Smooth muscle cell of the coronary artery (primary cell): ENCODE results near the gene CHIA. TPM values are rescaled to one million over a fixed set of nuclear protein-coding genes. Genes with fewer than 3 reads are reported as not detected.

Source experiments
- total RNA-seq: library from RNA; depleted of rRNA; stranded (reverse); fragments of >200 nt; gene quantifications from 2 replicates; pipeline ENCODE4 v1.2.3, GENCODE V29; 2014; ENCODE audit warnings: low replicate concordance

CHIA gene
- total RNA-seq: not detected in 2 replicates

GRCh38 chr1:111290630-111291029 is at the start of gene CHIA:
CHIA (plus strand) TSS chr1:111290851; CDS start chr1:111310468, 19,617 bp downstream.

Other genes starting within 250 kb of the CHIA start
- gene DRAM2, start 150.8 kb upstream of the CHIA start, total RNA-seq: 61.6 and 97.7 TPM in 2 replicates
- 28.8 and 34.0 TPM in 2 replicates for gene CEPT1, start 150.6 kb upstream of the CHIA start, total RNA-seq
- 2.5 and 8.5 TPM in 2 replicates for gene DENND2D, start 90.2 kb upstream of the CHIA start, total RNA-seq
- gene CHI3L2, start 63.1 kb upstream of the CHIA start, total RNA-seq: 0.45 and 4.4 TPM in 2 replicates
- gene OVGP1, start 136.9 kb downstream of the CHIA start, total RNA-seq: 0.15 and 0.47 TPM in 2 replicates
- 28.8 and 33.7 TPM in 2 replicates for gene WDR77, start 158.4 kb downstream of the CHIA start, total RNA-seq
- 151 and 303 TPM in 2 replicates for gene ATP5PB, start 158.6 kb downstream of the CHIA start, total RNA-seq
- gene C1orf162, start 183.1 kb downstream of the CHIA start, total RNA-seq: 0.08 and 0.35 TPM in 2 replicates
- not detected in 2 replicates for gene ADORA3, start 212.8 kb downstream of the CHIA start, total RNA-seq
- gene TMIGD3, start 212.8 kb downstream of the CHIA start, total RNA-seq: not detected in 2 replicates